GM12878 (cell line): ENCODE data around the gene PROKR1. TPM values are rescaled to one million over a fixed set of nuclear protein-coding genes. Genes with fewer than 3 reads are reported as not detected.

Source experiments
- ATAC-seq: fragments of 200-7000 bp; cut with Tn5 transposase; 3 replicates; pipeline ENCODE4 v1.9.1; 2020; ENCODE audit warnings: mild to moderate bottlenecking, moderate library complexity
- BruUV-seq: library from RNA; stranded (reverse); fragments of 400-500 nt; replicated peaks from 2 replicates; lab custom pipeline; 2021; lab: Mats Ljungman, UMichigan
- CTCF ChIA-PET: fragments of 300-600 bp; sonication (Branson Sonifier 250); formaldehyde crosslinking; extraction: SDS; loops from one replicate; lab custom pipeline; 2021; ENCODE audit warnings: inconsistent platforms; lab: Yijun Ruan, JAX
- POLR2A ChIA-PET: fragments of 350-600 bp; formaldehyde crosslinking; extraction: SDS; loops from one replicate; lab custom pipeline; 2021; ENCODE audit warnings: inconsistent platforms; lab: Charles Lee
- RAD21 ChIA-PET: fragments of 300-600 bp; sonication (Branson Sonifier 250); formaldehyde crosslinking; loops from one replicate; lab custom pipeline; 2023; ENCODE audit warnings: antibody characterized with exemption; ENCODE audit not compliant: unreplicated experiment; lab: Charles Lee
- SMC1A ChIA-PET: fragments of 300-600 bp; sonication (Branson Sonifier 250); formaldehyde crosslinking; loops from one replicate; lab custom pipeline; 2023; ENCODE audit not compliant: unreplicated experiment, uncharacterized antibody; lab: Charles Lee
- DNase-seq: peaks from one replicate; pipeline ENCODE4 v3.0.0-alpha.2; 2011; ENCODE audit warnings: low read depth, low spot score
- FAIRE-seq: peaks from 3 replicates; lab custom pipeline; 2011; peaks lifted over from hg19 to GRCh38; lab: Jason Lieb, UNC
- H2AFZ ChIP-seq: 2 replicates; pipeline ENCODE4 v1.6.0; 2011; ENCODE audit warnings: low read depth, low read length, control low read depth; ENCODE audit not compliant: control insufficient read depth
- H3K27ac ChIP-seq: 2 replicates; pipeline ENCODE4 v1.5.1; 2011; ENCODE audit warnings: control low read depth; ENCODE audit not compliant: control insufficient read depth, insufficient read depth
- H3K27me3 ChIP-seq, 2 experiments: replicated peaks in 1 of 2; 2 replicates each; pipeline versions ENCODE4 v1.6.0 to v1.6.1; 2011; ENCODE audit warnings: low read length in 1 of 2; ENCODE audit not compliant: control insufficient read depth in 2 of 2, insufficient read depth in 2 of 2
- H3K36me3 ChIP-seq, 2 experiments: 2 replicates each; pipeline ENCODE4 v1.5.1; 2011; ENCODE audit warnings: low read length in 1 of 2; ENCODE audit not compliant: control insufficient read depth in 2 of 2, insufficient read depth in 2 of 2
- H3K4me1 ChIP-seq: 2 replicates; pipeline ENCODE4 v1.6.1; 2011; ENCODE audit warnings: mild to moderate bottlenecking, low read length, moderate library complexity, mixed read lengths; ENCODE audit not compliant: control insufficient read depth, insufficient read depth
- H3K4me2 ChIP-seq: 2 replicates; pipeline ENCODE4 v1.6.0; 2011; ENCODE audit warnings: control low read depth; ENCODE audit not compliant: control insufficient read depth, insufficient read depth
- H3K4me3 ChIP-seq: fragments of 200-600 bp; sonication (generic); 2 replicates; pipeline ENCODE4 v1.5.1; 2016
- H3K79me2 ChIP-seq: 2 replicates; pipeline ENCODE4 v1.6.0; 2011; ENCODE audit warnings: low read length; ENCODE audit not compliant: control insufficient read depth, insufficient read depth
- H3K9ac ChIP-seq: 2 replicates; pipeline ENCODE4 v1.8.0; 2011; ENCODE audit warnings: low read length, control low read depth, mixed read lengths; ENCODE audit not compliant: control insufficient read depth, insufficient read depth
- H3K9me3 ChIP-seq: replicated peaks from 3 replicates; pipeline ENCODE4 v1.5.1; 2011; ENCODE audit warnings: mild to moderate bottlenecking, low read length; ENCODE audit not compliant: control insufficient read depth, insufficient read depth
- H4K20me1 ChIP-seq: 2 replicates; pipeline ENCODE4 v1.6.0; 2011; ENCODE audit not compliant: control insufficient read depth, insufficient read depth
- CUX1 ChIP-seq: IDR thresholded peaks from 2 replicates; pipeline ENCODE4 v1.6.1; 2012; ENCODE audit warnings: improper control_type of control experiment, low read depth, low read length; ENCODE audit not compliant: insufficient replicate concordance
- HDGF ChIP-seq: fragments of 450-650 bp; IDR thresholded peaks from 2 replicates; pipeline ENCODE4 v1.6.1; 2016; ENCODE audit warnings: antibody characterized with exemption
- KDM1A ChIP-seq: fragments of 200-600 bp; sonication (generic); IDR thresholded peaks from 2 replicates; pipeline ENCODE4 v1.6.1; 2016; ENCODE audit warnings: borderline replicate concordance
- MYB ChIP-seq: fragments of 150-350 bp; IDR thresholded peaks from 2 replicates; pipeline ENCODE4 v1.6.1; 2014; ENCODE audit warnings: mild to moderate bottlenecking, low read depth, low read length, borderline replicate concordance
- NBN ChIP-seq: fragments of 450-650 bp; IDR thresholded peaks from 2 replicates; pipeline ENCODE4 v1.6.1; 2016
- NRF1 ChIP-seq: conservative IDR thresholded peaks from 2 replicates; pipeline ENCODE4 v1.6.1; 2011; ENCODE audit warnings: mild to moderate bottlenecking, low read depth, low read length, improper control_type of control experiment
- PAX8 ChIP-seq: fragments of 450-650 bp; IDR thresholded peaks from 2 replicates; pipeline ENCODE4 v1.6.1; 2017; ENCODE audit warnings: mild to moderate bottlenecking, moderate library complexity
- STAT1 ChIP-seq: fragments of 450-650 bp; conservative IDR thresholded peaks from 2 replicates; pipeline ENCODE4 v1.6.1; 2014; ENCODE audit warnings: antibody characterized with exemption, mild to moderate bottlenecking
- SUPT20H ChIP-seq: IDR thresholded peaks from 2 replicates; pipeline ENCODE4 v1.6.1; 2011; ENCODE audit warnings: low read depth, mild to moderate bottlenecking, low read length, moderate library complexity, borderline replicate concordance; ENCODE audit not compliant: control insufficient read depth
- TCF12 ChIP-seq: IDR thresholded peaks from 2 replicates; pipeline ENCODE4 v1.6.1; 2011; ENCODE audit warnings: low read depth, mild to moderate bottlenecking, low read length
- TCF7 ChIP-seq: IDR thresholded peaks from 2 replicates; pipeline ENCODE4 v1.6.1; 2014; ENCODE audit warnings: antibody characterized with exemption, borderline replicate concordance
- WGBS: methylation state at CpG from one replicate; pipeline ENCODE4 v1.1.6; 2016; ENCODE audit warnings: low lambda C conversion rate; ENCODE audit not compliant: insufficient replicate concordance, insufficient coverage; ENCODE audit errors: missing lambda C conversion rate; 5-methylcytosine and 5-hydroxymethylcytosine counted together
- in situ Hi-C: fragments of 300-500 bp; cut with MboI; formaldehyde crosslinking; loops from 9 replicates; pipeline ENCODE4 v1.14.3; 2018; ENCODE audit warnings: mixed read lengths
- intact Hi-C: fragments of 100-400 bp; cut with micrococcal nuclease; formaldehyde crosslinking; loops from one replicate; pipeline ENCODE4 v1.14.2; 2022; ENCODE audit not compliant: unreplicated experiment
- polyA plus RNA-seq, 11 experiments: library from polyadenylated mRNA; depleted of rRNA in 4 of 11; unstranded in 6 of 11; stranded (reverse) in 5 of 11; fragments of >200 nt; fragmentation: Nextera tagmentation in 4 of 11; fragmentation: Illumina TruSeq in 1 of 11; extraction: Ambion mirVana in 4 of 11; extraction: Trizol in 1 of 11; gene quantifications; 1 replicate in 1 of 11; 2 replicates in 10 of 11; pipeline versions ENCODE4 v1.2.1 to v1.2.3, GENCODE V29; 2011 to 2016; ENCODE audit warnings: inconsistent platforms in 2 of 11, missing spikeins in 2 of 11, low read depth in 1 of 11
- total RNA-seq, 4 experiments: library from RNA; depleted of rRNA in 3 of 4; stranded (reverse); fragments of >200 nt in 3 of 4; fragmentation: Illumina TruSeq in 1 of 4; extraction: Trizol in 1 of 4; gene quantifications; 2 replicates each; pipeline versions ENCODE4 v1.2.1 to v1.2.3, GENCODE V29; 2013 to 2021
- TF ChIP-seq, protein P1 (sequence below): fragments of 450-650 bp; IDR thresholded peaks from 2 replicates; pipeline ENCODE4 v1.6.1; 2016; ENCODE audit warnings: mild to moderate bottlenecking

PROKR1 gene
- total and polyA plus RNA-seq, 10 of the 15 experiments (the other 5 are each of a cell fraction or from before 2014, with no cell fraction given), result 0.01 to 0.02 TPM; not detected in 8

GRCh38 chr2:68689553-68690537 is 46.5 kb downstream of the PROKR1 start:
- SMC1A ChIA-PET, result interaction anchor here (0.5 to 4.7 kb wide), 8 partner anchors 10 to 1239 kb away, joined by 3 to 21 read pairs (median 4); partner anchors contain the start of genes APLF and FBXO48
- H3K9me3 ChIP-seq, result no peaks in the 10 kb centered on the region; the same call in 2 of the 3 replicates
- no TSS peak for BruUV-seq
- POLR2A ChIA-PET, result interaction anchor here (0.8 to 1.4 kb wide), 3 partner anchors 12 to 223 kb away, joined by 3 read pairs; partner anchors contain the start of genes APLF and FBXO48
- CTCF ChIA-PET, result interaction anchor here (1.0 to 3.9 kb wide), 4 partner anchors 19 to 202 kb away, joined by 3 to 33 read pairs (median 4); no protein-coding TSS in a partner anchor
- RAD21 ChIA-PET, result interaction anchor here (0.9 to 2.1 kb wide), 4 partner anchors 19 to 226 kb away, joined by 3 to 6 read pairs (median 4); no protein-coding TSS in a partner anchor
- DNase-seq, result peak; percentile 85
- H3K36me3 ChIP-seq, result no peaks in the 10 kb centered on the region
- no peaks in the 10 kb centered on the region for H3K79me2 ChIP-seq
- intact Hi-C loops (no loop called here), in situ Hi-C loops (no loop called here)
- H3K27me3 ChIP-seq, result no peaks in the 10 kb centered on the region
- FAIRE-seq, result peak; percentile 97
- ATAC-seq, result peak; percentile 92
- peak overlapping the region; percentile 74 for H3K27ac ChIP-seq
- H3K4me1 ChIP-seq, result peaks cover 31% of the 10 kb centered on the region
- H2AFZ ChIP-seq, result peak overlapping the region; percentile 30; the same call in 1 of the 2 replicates
- WGBS, result 0% methylated on average over 7 of the region's 7 CpGs
- no peak overlapping the region for H3K9ac ChIP-seq
- H4K20me1 ChIP-seq, result no peaks in the 10 kb centered on the region
- H3K4me2 ChIP-seq, result peak overlapping the region; percentile 90
- H3K4me3 ChIP-seq, result peak overlapping the region; percentile 37
- TF ChIP-seq NRF1 (no peak), MYB (0 out of 2 replicates have a peak, but pooled peaks have one; percentile 29), PAX8 (no peak), HDGF (no peak), KDM1A (no peak), TCF7 (peak; percentile 21; the same call in 1 of the 2 replicates), SUPT20H (no peak), CUX1 (peak; percentile 71), STAT1 (no peak), TCF12 (0 out of 2 replicates have a peak, but pooled peaks have one; percentile 27), NBN (peak; percentile 77)
- TF ChIP-seq, protein P1, sequence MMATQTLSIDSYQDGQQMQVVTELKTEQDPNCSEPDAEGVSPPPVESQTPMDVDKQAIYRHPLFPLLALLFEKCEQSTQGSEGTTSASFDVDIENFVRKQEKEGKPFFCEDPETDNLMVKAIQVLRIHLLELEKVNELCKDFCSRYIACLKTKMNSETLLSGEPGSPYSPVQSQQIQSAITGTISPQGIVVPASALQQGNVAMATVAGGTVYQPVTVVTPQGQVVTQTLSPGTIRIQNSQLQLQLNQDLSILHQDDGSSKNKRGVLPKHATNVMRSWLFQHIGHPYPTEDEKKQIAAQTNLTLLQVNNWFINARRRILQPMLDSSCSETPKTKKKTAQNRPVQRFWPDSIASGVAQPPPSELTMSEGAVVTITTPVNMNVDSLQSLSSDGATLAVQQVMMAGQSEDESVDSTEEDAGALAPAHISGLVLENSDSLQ, result peak; percentile 83
